Measurements from ENCODE around the gene RFPL3.

DNA sequence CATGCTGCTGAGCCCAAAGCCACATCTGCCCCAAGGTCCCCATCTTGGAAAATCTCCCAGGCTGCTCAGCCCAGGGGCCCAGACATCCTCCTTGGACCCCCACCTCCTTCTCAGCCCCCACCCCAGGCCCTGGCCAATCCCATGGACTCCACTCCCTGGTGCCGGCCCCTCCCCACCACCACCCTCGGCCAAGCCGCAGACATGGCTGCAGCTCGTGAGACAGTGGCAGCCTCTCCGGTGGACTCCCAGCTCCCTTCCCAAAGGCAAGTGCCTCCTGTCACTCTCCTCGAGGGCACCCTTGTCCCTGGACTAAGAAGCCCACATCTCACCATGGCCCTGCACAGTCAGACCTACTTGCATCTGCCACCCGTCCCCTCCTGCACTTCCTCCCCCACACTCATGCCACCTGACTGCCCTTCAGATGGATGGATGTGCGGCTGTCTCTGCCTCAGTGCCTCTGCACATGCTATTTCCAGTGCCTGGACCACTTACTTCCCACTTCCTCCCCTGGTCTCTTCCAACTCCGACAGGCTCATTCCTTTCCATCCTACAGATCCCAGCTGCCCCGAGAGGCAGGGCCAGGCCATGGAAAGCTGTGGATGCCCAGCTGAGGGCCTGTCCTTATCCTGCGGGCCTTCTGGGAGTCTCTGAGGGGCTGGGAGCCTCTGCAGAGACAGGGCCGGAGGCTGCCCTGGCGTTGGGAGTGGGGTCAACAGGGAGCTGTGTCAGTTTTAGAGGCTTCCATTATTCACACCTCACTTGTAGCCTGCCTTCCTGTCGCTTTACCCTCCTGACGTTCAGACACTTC, 25.5 kb upstream of the RFPL3 start:
- TF ChIP-seq POLR2AphosphoS5 (IDR thresholded peaks at IDR 0.05; ENCODE audit: low read depth): no peak
- TF ChIP-seq, protein P1, sequence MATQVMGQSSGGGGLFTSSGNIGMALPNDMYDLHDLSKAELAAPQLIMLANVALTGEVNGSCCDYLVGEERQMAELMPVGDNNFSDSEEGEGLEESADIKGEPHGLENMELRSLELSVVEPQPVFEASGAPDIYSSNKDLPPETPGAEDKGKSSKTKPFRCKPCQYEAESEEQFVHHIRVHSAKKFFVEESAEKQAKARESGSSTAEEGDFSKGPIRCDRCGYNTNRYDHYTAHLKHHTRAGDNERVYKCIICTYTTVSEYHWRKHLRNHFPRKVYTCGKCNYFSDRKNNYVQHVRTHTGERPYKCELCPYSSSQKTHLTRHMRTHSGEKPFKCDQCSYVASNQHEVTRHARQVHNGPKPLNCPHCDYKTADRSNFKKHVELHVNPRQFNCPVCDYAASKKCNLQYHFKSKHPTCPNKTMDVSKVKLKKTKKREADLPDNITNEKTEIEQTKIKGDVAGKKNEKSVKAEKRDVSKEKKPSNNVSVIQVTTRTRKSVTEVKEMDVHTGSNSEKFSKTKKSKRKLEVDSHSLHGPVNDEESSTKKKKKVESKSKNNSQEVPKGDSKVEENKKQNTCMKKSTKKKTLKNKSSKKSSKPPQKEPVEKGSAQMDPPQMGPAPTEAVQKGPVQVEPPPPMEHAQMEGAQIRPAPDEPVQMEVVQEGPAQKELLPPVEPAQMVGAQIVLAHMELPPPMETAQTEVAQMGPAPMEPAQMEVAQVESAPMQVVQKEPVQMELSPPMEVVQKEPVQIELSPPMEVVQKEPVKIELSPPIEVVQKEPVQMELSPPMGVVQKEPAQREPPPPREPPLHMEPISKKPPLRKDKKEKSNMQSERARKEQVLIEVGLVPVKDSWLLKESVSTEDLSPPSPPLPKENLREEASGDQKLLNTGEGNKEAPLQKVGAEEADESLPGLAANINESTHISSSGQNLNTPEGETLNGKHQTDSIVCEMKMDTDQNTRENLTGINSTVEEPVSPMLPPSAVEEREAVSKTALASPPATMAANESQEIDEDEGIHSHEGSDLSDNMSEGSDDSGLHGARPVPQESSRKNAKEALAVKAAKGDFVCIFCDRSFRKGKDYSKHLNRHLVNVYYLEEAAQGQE (IDR thresholded peaks at IDR 0.05; ENCODE audit: insufficient replicate concordance, low read depth): no peak
- TF ChIP-seq, protein P2, sequence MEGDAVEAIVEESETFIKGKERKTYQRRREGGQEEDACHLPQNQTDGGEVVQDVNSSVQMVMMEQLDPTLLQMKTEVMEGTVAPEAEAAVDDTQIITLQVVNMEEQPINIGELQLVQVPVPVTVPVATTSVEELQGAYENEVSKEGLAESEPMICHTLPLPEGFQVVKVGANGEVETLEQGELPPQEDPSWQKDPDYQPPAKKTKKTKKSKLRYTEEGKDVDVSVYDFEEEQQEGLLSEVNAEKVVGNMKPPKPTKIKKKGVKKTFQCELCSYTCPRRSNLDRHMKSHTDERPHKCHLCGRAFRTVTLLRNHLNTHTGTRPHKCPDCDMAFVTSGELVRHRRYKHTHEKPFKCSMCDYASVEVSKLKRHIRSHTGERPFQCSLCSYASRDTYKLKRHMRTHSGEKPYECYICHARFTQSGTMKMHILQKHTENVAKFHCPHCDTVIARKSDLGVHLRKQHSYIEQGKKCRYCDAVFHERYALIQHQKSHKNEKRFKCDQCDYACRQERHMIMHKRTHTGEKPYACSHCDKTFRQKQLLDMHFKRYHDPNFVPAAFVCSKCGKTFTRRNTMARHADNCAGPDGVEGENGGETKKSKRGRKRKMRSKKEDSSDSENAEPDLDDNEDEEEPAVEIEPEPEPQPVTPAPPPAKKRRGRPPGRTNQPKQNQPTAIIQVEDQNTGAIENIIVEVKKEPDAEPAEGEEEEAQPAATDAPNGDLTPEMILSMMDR (IDR thresholded peaks at IDR 0.05; ENCODE audit: insufficient read depth, low read length): no peak
